ENCODE measurements around the gene LMX1B. TPM values are rescaled to one million over a fixed set of nuclear protein-coding genes. Genes with fewer than 3 reads are reported as not detected.

LMX1B gene
- total RNA-seq, 1 experiment from 2014 or later: 12.4 TPM

GRCh38 chr9:126626926-126627233 is 13.2 kb downstream of the LMX1B start:
- ChIA-PET POLR2A (no interaction called here), CTCF (interaction anchor here (1.0 to 2.4 kb wide), 6 partner anchors 13 to 79 kb away, joined by 3 to 17 read pairs (median 6); partner anchors contain the start of gene LMX1B)
- Mint-ChIP-seq H3K36me3 (no peaks in the 10 kb centered on the region), H3K9me3 (no peaks in the 10 kb centered on the region), H3K27me3 (ENCODE audit: low read depth) (peaks cover 98% of the 10 kb centered on the region), H3K27ac (no peak overlapping the region), H3K4me1 (peaks cover 50% of the 10 kb centered on the region), H3K4me3 (peak overlapping the region; percentile 72; the same call in 1 of the 2 replicates)
- ATAC-seq (no peak), DNase-seq (ENCODE audit: low spot score) (no peak)
- no peak for TF ChIP-seq ZNF121 (CRISPR knock-in tag; IDR thresholded peaks at IDR 0.05)
- TF ChIP-seq ELF4 (CRISPR knock-in tag; IDR thresholded peaks at IDR 0.05; ENCODE audit: low read depth): no peak
- no peak for TF ChIP-seq ZNF263 (CRISPR knock-in tag; IDR thresholded peaks at IDR 0.05; ENCODE audit: low read depth)
- no peak for TF ChIP-seq EMX1 (CRISPR knock-in tag; IDR thresholded peaks at IDR 0.05)
- no peak for TF ChIP-seq ZNF219 (CRISPR knock-in tag; IDR thresholded peaks at IDR 0.05; ENCODE audit: borderline replicate concordance)
- no peak for TF ChIP-seq FOXP1 (CRISPR knock-in tag; IDR thresholded peaks at IDR 0.05; ENCODE audit: borderline replicate concordance)
- TF ChIP-seq NFE2L1 (CRISPR knock-in tag; IDR thresholded peaks at IDR 0.05): no peak
- TF ChIP-seq ZNF671 (CRISPR knock-in tag; IDR thresholded peaks at IDR 0.05): no peak
- TF ChIP-seq FOXP4 (CRISPR knock-in tag; IDR thresholded peaks at IDR 0.05): no peak
- TF ChIP-seq ZNF532 (CRISPR knock-in tag; IDR thresholded peaks at IDR 0.05; ENCODE audit: borderline replicate concordance): no peak
- TF ChIP-seq RELA (CRISPR knock-in tag; IDR thresholded peaks at IDR 0.05; ENCODE audit: borderline replicate concordance): no peak
- no peak for TF ChIP-seq E2F4 (CRISPR knock-in tag; IDR thresholded peaks at IDR 0.05; ENCODE audit: borderline replicate concordance, low read depth)
- no peak for TF ChIP-seq USF2 (CRISPR knock-in tag; IDR thresholded peaks at IDR 0.05)
- TF ChIP-seq ZBTB21 (CRISPR knock-in tag; IDR thresholded peaks at IDR 0.05; ENCODE audit: borderline replicate concordance): no peak
- no peak for TF ChIP-seq SP1 (CRISPR knock-in tag; conservative IDR thresholded peaks at IDR 0.05)
- no peak for TF ChIP-seq HMGA2 (CRISPR knock-in tag; IDR thresholded peaks at IDR 0.05)
- TF ChIP-seq ZNF425 (CRISPR knock-in tag; conservative IDR thresholded peaks at IDR 0.05): no peak

Measured in WTC11 (cell line).